ENCODE results near the gene MINK1.
A peak's percentile ranks its signal among the peaks of the same experiment; 100 is the strongest.

Gene MINK1

GRCh38 chr17:4942760-4943508 lies 109.8 kb downstream of the MINK1 start:
- H3K36me3 ChIP-seq, result peaks cover 24% of the 10 kb centered on the region
- no peaks in the 10 kb centered on the region for H3K9me3 ChIP-seq
- no peaks in the 10 kb centered on the region; the same call in 1 of the 2 replicates for H3K4me1 ChIP-seq
- H3K27me3 ChIP-seq, result no peaks in the 10 kb centered on the region
- DNase-seq, result no peak
- H3K4me3 ChIP-seq (ENCODE audit: low read depth, low read length), result no peak overlapping the region
- no peak for TF ChIP-seq CTCF (IDR thresholded peaks at IDR 0.05; ENCODE audit: low read depth, low read length)

GRCh38 chr17:4944163-4944553 lies 111.0 kb downstream of the MINK1 start:
- DNase-seq, result no peak
- H3K36me3 ChIP-seq, result peaks cover 24% of the 10 kb centered on the region
- H3K9me3 ChIP-seq, result no peaks in the 10 kb centered on the region
- H3K27me3 ChIP-seq, result no peaks in the 10 kb centered on the region
- no peak for TF ChIP-seq CTCF (IDR thresholded peaks at IDR 0.05; ENCODE audit: low read depth, low read length)
- H3K4me3 ChIP-seq (ENCODE audit: low read depth, low read length), result no peak overlapping the region
- H3K4me1 ChIP-seq, result no peaks in the 10 kb centered on the region; the same call in 1 of the 2 replicates

- no peaks in the 10 kb centered on the region for H3K9me3 ChIP-seq
- DNase-seq, result no peak
- H3K4me1 ChIP-seq, result no peaks in the 10 kb centered on the region; the same call in 1 of the 2 replicates
- peaks cover 24% of the 10 kb centered on the region for H3K36me3 ChIP-seq
- no peak for TF ChIP-seq CTCF (IDR thresholded peaks at IDR 0.05; ENCODE audit: low read depth, low read length)
- no peak overlapping the region for H3K4me3 ChIP-seq (ENCODE audit: low read depth, low read length)
- H3K27me3 ChIP-seq, result no peaks in the 10 kb centered on the region
Measured at GRCh38 chr17:4944554-4945175, 111.5 kb downstream of the MINK1 start.

GRCh38 chr17:4945176-4945943 lies 112.2 kb downstream of the MINK1 start:
- H3K4me3 ChIP-seq (ENCODE audit: low read depth, low read length), result no peak overlapping the region
- H3K9me3 ChIP-seq, result no peaks in the 10 kb centered on the region
- no peaks in the 10 kb centered on the region for H3K27me3 ChIP-seq
- peak; percentile 69 for DNase-seq
- H3K4me1 ChIP-seq, result no peaks in the 10 kb centered on the region; the same call in none of the 2 replicates
- H3K36me3 ChIP-seq, result peaks cover 24% of the 10 kb centered on the region
- no peak for TF ChIP-seq CTCF (IDR thresholded peaks at IDR 0.05; ENCODE audit: low read depth, low read length)

GRCh38 chr17:4945944-4946280 lies 112.8 kb downstream of the MINK1 start:
- H3K27me3 ChIP-seq, result no peaks in the 10 kb centered on the region
- no peak for DNase-seq
- peak overlapping the region; percentile 77; the same call in 1 of the 2 replicates for H3K4me3 ChIP-seq (ENCODE audit: low read depth, low read length)
- H3K9me3 ChIP-seq, result no peaks in the 10 kb centered on the region
- peaks cover 4% of the 10 kb centered on the region for H3K4me1 ChIP-seq
- peaks cover 24% of the 10 kb centered on the region for H3K36me3 ChIP-seq
- no peak for TF ChIP-seq CTCF (IDR thresholded peaks at IDR 0.05; ENCODE audit: low read depth, low read length)
